Panc1 (cell line): ENCODE measurements around the gene MKLN1. TPM values are rescaled to one million over a fixed set of nuclear protein-coding genes. Genes with fewer than 3 reads are reported as not detected.

Experiments
- ATAC-seq: fragments of 200-7000 bp; cut with Tn5 transposase; 2 replicates; pipeline ENCODE4 v1.9.1; 2020; ENCODE audit warnings: mild to moderate bottlenecking, moderate library complexity
- BruUV-seq: library from RNA; stranded (reverse); fragments of 400-500 nt; replicated peaks from 2 replicates; lab custom pipeline; 2021; lab: Mats Ljungman, UMichigan
- CTCF ChIA-PET: fragments of 300-600 bp; sonication (Branson Sonifier 250); formaldehyde crosslinking; loops from one replicate; lab custom pipeline; 2022; ENCODE audit warnings: antibody characterized with exemption; lab: Charles Lee
- POLR2A ChIA-PET: fragments of 300-600 bp; sonication (Branson Sonifier 250); formaldehyde crosslinking; loops from one replicate; lab custom pipeline; 2022; ENCODE audit warnings: antibody characterized with exemption; lab: Charles Lee
- DNase-seq: peaks from one replicate; pipeline ENCODE4 v3.0.0-alpha.2; 2010; ENCODE audit warnings: low read depth, low spot score
- H3K27ac ChIP-seq: 2 replicates; pipeline ENCODE4 v1.5.1; 2011; ENCODE audit warnings: mild to moderate bottlenecking, low read length, inconsistent platforms
- H3K27me3 ChIP-seq: fragments of 200-500 bp; sonication (Bioruptor generic); 2 replicates; pipeline ENCODE4 v1.6.0; 2014; ENCODE audit warnings: low read length, inconsistent platforms; ENCODE audit not compliant: control insufficient read depth, insufficient read depth
- H3K36me3 ChIP-seq: fragments of 200-500 bp; sonication (Bioruptor generic); 2 replicates; pipeline ENCODE4 v1.5.1; 2014; ENCODE audit warnings: inconsistent platforms, mild to moderate bottlenecking, low read length, moderate library complexity; ENCODE audit not compliant: control insufficient read depth, insufficient read depth
- H3K4me1 ChIP-seq: 2 replicates; pipeline ENCODE4 v1.5.1; 2011; ENCODE audit warnings: inconsistent platforms, mild to moderate bottlenecking, low read length, moderate library complexity; ENCODE audit not compliant: control insufficient read depth, insufficient read depth
- H3K4me3 ChIP-seq, 2 experiments: 2 replicates each; pipeline ENCODE4 v1.5.1; 2011 to 2012; ENCODE audit warnings: low read depth in 2 of 2, low read length in 2 of 2, mild to moderate bottlenecking in 2 of 2, inconsistent platforms in 1 of 2, moderate library complexity in 1 of 2
- H3K9me3 ChIP-seq: fragments of 200-500 bp; sonication (Bioruptor generic); 2 replicates; pipeline ENCODE4 v1.5.1; 2014; ENCODE audit warnings: low read depth, mild to moderate bottlenecking, inconsistent platforms, low read length, moderate library complexity; ENCODE audit not compliant: control insufficient read depth, insufficient read depth
- CTCF ChIP-seq: fragments of 450-650 bp; IDR thresholded peaks from 2 replicates; pipeline ENCODE4 v1.5.1; 2017; ENCODE audit warnings: mild to moderate bottlenecking
- POLR2AphosphoS5 ChIP-seq: IDR thresholded peaks from 2 replicates; pipeline ENCODE4 v1.6.1; 2012; ENCODE audit warnings: mild to moderate bottlenecking, low read depth, low read length, moderate library complexity
- SIN3A ChIP-seq: IDR thresholded peaks from 2 replicates; pipeline ENCODE4 v1.6.1; 2012; ENCODE audit warnings: low read depth, mild to moderate bottlenecking, low read length, moderate library complexity, borderline replicate concordance; ENCODE audit not compliant: insufficient read depth
- TCF7L2 ChIP-seq: IDR thresholded peaks from 2 replicates; pipeline ENCODE4 v1.6.1; 2011; ENCODE audit warnings: mild to moderate bottlenecking, low read depth, low read length, inconsistent platforms
- in situ Hi-C: cut with HindIII; loops from 2 replicates; pipeline ENCODE4 v1.10.0; 2016; ENCODE audit warnings: low sequenced_read_pairs, low pct_unique_long_range_greater_than_20kb
- intact Hi-C: fragments of 100-400 bp; cut with micrococcal nuclease; formaldehyde crosslinking; loops from one replicate; pipeline ENCODE4 v1.10.0; 2022; ENCODE audit not compliant: unreplicated experiment
- total RNA-seq: library from RNA; stranded (reverse); gene quantifications from one replicate; pipeline ENCODE4 v1.2.1, GENCODE V29; 2021; ENCODE audit not compliant: unreplicated experiment
- TF ChIP-seq, protein P1 (sequence below), 2 experiments: IDR thresholded peaks; 2 replicates each; pipeline ENCODE4 v1.6.1; 2011 to 2012; ENCODE audit warnings: low read depth in 2 of 2, control low read depth in 1 of 2, low read length in 1 of 2, mild to moderate bottlenecking in 1 of 2, moderate library complexity in 1 of 2; ENCODE audit not compliant: insufficient read depth in 1 of 2

MKLN1 gene
- total RNA-seq, 1 experiment from 2014 or later = 46.4 TPM

- ChIA-PET CTCF (no interaction called here), POLR2A (interaction anchor here (0.6 kb wide), 1 partner anchor 35 kb away, joined by 3 read pairs; no protein-coding TSS in a partner anchor)
- H3K4me3 ChIP-seq = no peak overlapping the region
- H3K27me3 ChIP-seq = no peaks in the 10 kb centered on the region
- no peak for TF ChIP-seq POLR2AphosphoS5
- TF ChIP-seq SIN3A = no peak
- no peak for TF ChIP-seq CTCF
- no peak for TF ChIP-seq TCF7L2
- TF ChIP-seq, protein P1, sequence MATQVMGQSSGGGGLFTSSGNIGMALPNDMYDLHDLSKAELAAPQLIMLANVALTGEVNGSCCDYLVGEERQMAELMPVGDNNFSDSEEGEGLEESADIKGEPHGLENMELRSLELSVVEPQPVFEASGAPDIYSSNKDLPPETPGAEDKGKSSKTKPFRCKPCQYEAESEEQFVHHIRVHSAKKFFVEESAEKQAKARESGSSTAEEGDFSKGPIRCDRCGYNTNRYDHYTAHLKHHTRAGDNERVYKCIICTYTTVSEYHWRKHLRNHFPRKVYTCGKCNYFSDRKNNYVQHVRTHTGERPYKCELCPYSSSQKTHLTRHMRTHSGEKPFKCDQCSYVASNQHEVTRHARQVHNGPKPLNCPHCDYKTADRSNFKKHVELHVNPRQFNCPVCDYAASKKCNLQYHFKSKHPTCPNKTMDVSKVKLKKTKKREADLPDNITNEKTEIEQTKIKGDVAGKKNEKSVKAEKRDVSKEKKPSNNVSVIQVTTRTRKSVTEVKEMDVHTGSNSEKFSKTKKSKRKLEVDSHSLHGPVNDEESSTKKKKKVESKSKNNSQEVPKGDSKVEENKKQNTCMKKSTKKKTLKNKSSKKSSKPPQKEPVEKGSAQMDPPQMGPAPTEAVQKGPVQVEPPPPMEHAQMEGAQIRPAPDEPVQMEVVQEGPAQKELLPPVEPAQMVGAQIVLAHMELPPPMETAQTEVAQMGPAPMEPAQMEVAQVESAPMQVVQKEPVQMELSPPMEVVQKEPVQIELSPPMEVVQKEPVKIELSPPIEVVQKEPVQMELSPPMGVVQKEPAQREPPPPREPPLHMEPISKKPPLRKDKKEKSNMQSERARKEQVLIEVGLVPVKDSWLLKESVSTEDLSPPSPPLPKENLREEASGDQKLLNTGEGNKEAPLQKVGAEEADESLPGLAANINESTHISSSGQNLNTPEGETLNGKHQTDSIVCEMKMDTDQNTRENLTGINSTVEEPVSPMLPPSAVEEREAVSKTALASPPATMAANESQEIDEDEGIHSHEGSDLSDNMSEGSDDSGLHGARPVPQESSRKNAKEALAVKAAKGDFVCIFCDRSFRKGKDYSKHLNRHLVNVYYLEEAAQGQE (IDR thresholded peaks at IDR 0.05; ENCODE audit: insufficient read depth in 1 of 2, low read depth in 2 of 2, low read length in 1 of 2) = no peak
- in situ Hi-C loops (no loop called here), intact Hi-C loops (no loop called here)
- DNase-seq = no peak
- no peaks in the 10 kb centered on the region for H3K9me3 ChIP-seq
- no TSS peak for BruUV-seq
- H3K36me3 ChIP-seq = no peaks in the 10 kb centered on the region
- H3K27ac ChIP-seq = no peak overlapping the region
- ATAC-seq = no peak
- H3K4me1 ChIP-seq = peaks cover 5% of the 10 kb centered on the region; the same call in 1 of the 2 replicates
Observed at GRCh38 chr7:131299074-131299473, 28.6 kb upstream of the MKLN1 start.

DNA sequence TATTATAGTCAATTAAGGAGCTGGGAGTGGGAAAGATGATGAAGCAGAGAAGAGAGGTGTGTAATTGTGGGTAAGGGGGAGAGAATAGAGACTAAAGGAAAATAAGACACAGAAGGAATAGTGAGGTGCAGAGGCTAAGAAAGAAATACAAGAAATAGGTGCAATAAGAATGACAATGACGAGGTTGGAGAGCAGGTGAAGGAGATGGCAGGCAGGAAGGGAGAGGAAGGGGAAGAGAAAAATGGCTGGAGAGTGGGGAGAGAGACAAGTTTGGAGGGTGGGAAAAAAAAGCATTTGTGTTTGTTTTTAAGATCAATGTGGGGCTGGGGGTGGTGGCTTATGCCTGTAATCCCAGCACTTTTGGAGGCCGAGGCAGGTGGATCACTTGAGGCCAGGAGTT, 27.6 kb upstream of the MKLN1 start:
- ATAC-seq (no peak), DNase-seq (no peak)
- Histone ChIP-seq H3K36me3 (no peaks in the 10 kb centered on the region), H3K4me3 (no peak overlapping the region), H3K4me1 (peaks cover 5% of the 10 kb centered on the region; the same call in 1 of the 2 replicates), H3K27me3 (no peaks in the 10 kb centered on the region), H3K27ac (no peak overlapping the region), H3K9me3 (no peaks in the 10 kb centered on the region)
- in situ Hi-C loops = no loop called here
- no TSS peak for BruUV-seq
- no peak for TF ChIP-seq POLR2AphosphoS5
- TF ChIP-seq TCF7L2 = no peak
- TF ChIP-seq CTCF = no peak
- TF ChIP-seq, protein P1 (IDR thresholded peaks at IDR 0.05; ENCODE audit: insufficient read depth in 1 of 2, low read depth in 2 of 2, low read length in 1 of 2) = no peak
- no peak for TF ChIP-seq SIN3A
- ChIA-PET CTCF (no interaction called here), POLR2A (no interaction called here)
- intact Hi-C loops = loop anchor here (5.0 kb wide), 2 partner anchors 193 to 228 kb away; no protein-coding TSS in a partner anchor
